HEK293 (cell line): ENCODE measurements around the gene USP31.

ENCODE experiments used
- CTCF ChIA-PET: fragments of 350-600 bp; formaldehyde crosslinking; extraction: SDS; loops from one replicate; lab custom pipeline; 2021; ENCODE audit warnings: antibody characterized with exemption; lab: Yijun Ruan, JAX
- POLR2A ChIA-PET: fragments of 300-600 bp; formaldehyde crosslinking; extraction: SDS; loops from one replicate; lab custom pipeline; 2020; ENCODE audit warnings: antibody characterized with exemption, inconsistent platforms; lab: Yijun Ruan, JAX
- H3K27ac ChIP-seq: fragments of 200-500 bp; sonication (Bioruptor generic); 2 replicates; pipeline ENCODE4 v1.5.1; 2014; ENCODE audit warnings: low read depth, low read length, control low read depth, inconsistent platforms; ENCODE audit errors: extremely low read depth
- H3K36me3 ChIP-seq, 2 experiments: fragments of 200-500 bp in 1 of 2; sonication (Bioruptor generic) in 1 of 2; 1 replicate in 1 of 2; 2 replicates in 1 of 2; pipeline ENCODE4 v1.5.1; 2014 to 2017; ENCODE audit warnings: inconsistent platforms in 2 of 2, low read length in 2 of 2; ENCODE audit not compliant: control insufficient read depth in 2 of 2, insufficient read depth in 1 of 2
- H3K4me1 ChIP-seq: fragments of 200-500 bp; sonication (Bioruptor generic); 2 replicates; pipeline ENCODE4 v1.5.1; 2014; ENCODE audit warnings: mild to moderate bottlenecking, low read length, inconsistent platforms; ENCODE audit not compliant: control insufficient read depth, insufficient read depth
- H3K4me3 ChIP-seq: 2 replicates; pipeline ENCODE4 v1.5.1; 2011; ENCODE audit warnings: low read depth, mild to moderate bottlenecking, control low read depth, low read length, moderate library complexity
- H3K9me3 ChIP-seq: fragments of 200-500 bp; sonication (Bioruptor generic); 2 replicates; pipeline ENCODE4 v1.5.1; 2014; ENCODE audit warnings: low read depth, low read length, inconsistent platforms; ENCODE audit not compliant: control insufficient read depth, insufficient read depth
- KLF10 ChIP-seq: fragments of 450-650 bp; IDR thresholded peaks from 2 replicates; pipeline ENCODE4 v1.5.1; 2018; ENCODE audit warnings: missing biosample characterization, mild to moderate bottlenecking, missing genetic modification characterization
- MEIS1 ChIP-seq: sonication (generic); formaldehyde crosslinking; IDR thresholded peaks from 2 replicates; pipeline ENCODE4 v1.8.1; 2022; ENCODE audit warnings: missing genetic modification reagents, mild to moderate bottlenecking, borderline replicate concordance
- PRDM1 ChIP-seq: fragments of 450-650 bp; formaldehyde crosslinking; IDR thresholded peaks from 2 replicates; pipeline ENCODE4; 2016; ENCODE audit warnings: missing biosample characterization, missing genetic modification characterization
- SALL2 ChIP-seq: fragments of 450-650 bp; formaldehyde crosslinking; IDR thresholded peaks from 2 replicates; pipeline ENCODE4 v1.5.0; 2017; ENCODE audit warnings: missing biosample characterization, mild to moderate bottlenecking, missing genetic modification characterization, borderline replicate concordance
- ZFHX2 ChIP-seq: fragments of 450-650 bp; formaldehyde crosslinking; conservative IDR thresholded peaks from 2 replicates; pipeline ENCODE4 v1.5.1; 2016; ENCODE audit warnings: missing biosample characterization, missing genetic modification characterization
- ZNF112 ChIP-seq: fragments of 450-650 bp; formaldehyde crosslinking; IDR thresholded peaks from 2 replicates; pipeline ENCODE4 v1.5.0; 2017; ENCODE audit warnings: missing biosample characterization, missing genetic modification characterization
- ZNF140 ChIP-seq: fragments of 450-650 bp; formaldehyde crosslinking; IDR thresholded peaks from 2 replicates; pipeline ENCODE4 v1.5.1; 2016; ENCODE audit warnings: missing biosample characterization, missing genetic modification characterization
- ZNF2 ChIP-seq: fragments of 450-650 bp; formaldehyde crosslinking; IDR thresholded peaks from 2 replicates; pipeline ENCODE4 v1.5.1; 2016; ENCODE audit warnings: missing biosample characterization, missing genetic modification characterization
- ZNF23 ChIP-seq: fragments of 450-650 bp; formaldehyde crosslinking; IDR thresholded peaks from 2 replicates; pipeline ENCODE4 v1.5.1; 2016; ENCODE audit warnings: missing biosample characterization, missing genetic modification characterization, borderline replicate concordance
- ZNF266 ChIP-seq: fragments of 450-650 bp; formaldehyde crosslinking; IDR thresholded peaks from 2 replicates; pipeline ENCODE4 v1.5.1; 2016; ENCODE audit warnings: missing biosample characterization, missing genetic modification characterization, low read depth
- ZNF398 ChIP-seq: fragments of 450-650 bp; formaldehyde crosslinking; IDR thresholded peaks from 2 replicates; pipeline ENCODE4 v1.5.1; 2017; ENCODE audit warnings: missing biosample characterization, missing genetic modification characterization
- ZNF529 ChIP-seq: fragments of 450-650 bp; formaldehyde crosslinking; IDR thresholded peaks from 2 replicates; pipeline ENCODE4 v1.5.1; 2017; ENCODE audit warnings: missing genetic modification characterization, missing biosample characterization; ENCODE audit not compliant: insufficient replicate concordance
- ZNF548 ChIP-seq: fragments of 450-650 bp; formaldehyde crosslinking; IDR thresholded peaks from 2 replicates; pipeline ENCODE4 v1.5.1; 2016; ENCODE audit warnings: missing biosample characterization, missing genetic modification characterization
- ZNF561 ChIP-seq: fragments of 450-650 bp; IDR thresholded peaks from 2 replicates; pipeline ENCODE4 v1.5.1; 2018; ENCODE audit warnings: missing biosample characterization, missing genetic modification characterization, borderline replicate concordance
- ZNF621 ChIP-seq: fragments of 450-650 bp; formaldehyde crosslinking; IDR thresholded peaks from 2 replicates; pipeline ENCODE4 v1.5.1; 2017; ENCODE audit warnings: missing biosample characterization, missing genetic modification characterization
- TF ChIP-seq, protein P1 (sequence below): fragments of 450-650 bp; formaldehyde crosslinking; IDR thresholded peaks from 2 replicates; pipeline ENCODE4 v1.5.1; 2016; ENCODE audit warnings: missing biosample characterization, missing genetic modification characterization, borderline replicate concordance
- TF ChIP-seq, protein P2 (sequence below): fragments of 450-650 bp; formaldehyde crosslinking; IDR thresholded peaks from 2 replicates; pipeline ENCODE4 v1.5.1; 2016; ENCODE audit warnings: missing biosample characterization, missing genetic modification characterization, borderline replicate concordance
- TF ChIP-seq, protein P3 (sequence below): fragments of 450-650 bp; formaldehyde crosslinking; conservative IDR thresholded peaks from 2 replicates; pipeline ENCODE4 v1.5.1; 2016; ENCODE audit warnings: low read depth, missing biosample characterization, missing genetic modification characterization

The USP31 gene

GRCh38 chr16:23082161-23082788, 67.0 kb downstream of the USP31 start:
- no peak for TF ChIP-seq PRDM1 (tag by site-specific recombination)
- TF ChIP-seq ZNF140 = no peak
- TF ChIP-seq, protein P1, sequence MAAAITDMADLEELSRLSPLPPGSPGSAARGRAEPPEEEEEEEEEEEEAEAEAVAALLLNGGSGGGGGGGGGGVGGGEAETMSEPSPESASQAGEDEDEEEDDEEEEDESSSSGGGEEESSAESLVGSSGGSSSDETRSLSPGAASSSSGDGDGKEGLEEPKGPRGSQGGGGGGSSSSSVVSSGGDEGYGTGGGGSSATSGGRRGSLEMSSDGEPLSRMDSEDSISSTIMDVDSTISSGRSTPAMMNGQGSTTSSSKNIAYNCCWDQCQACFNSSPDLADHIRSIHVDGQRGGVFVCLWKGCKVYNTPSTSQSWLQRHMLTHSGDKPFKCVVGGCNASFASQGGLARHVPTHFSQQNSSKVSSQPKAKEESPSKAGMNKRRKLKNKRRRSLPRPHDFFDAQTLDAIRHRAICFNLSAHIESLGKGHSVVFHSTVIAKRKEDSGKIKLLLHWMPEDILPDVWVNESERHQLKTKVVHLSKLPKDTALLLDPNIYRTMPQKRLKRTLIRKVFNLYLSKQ (tag by site-specific recombination) = no peak
- TF ChIP-seq, protein P2, sequence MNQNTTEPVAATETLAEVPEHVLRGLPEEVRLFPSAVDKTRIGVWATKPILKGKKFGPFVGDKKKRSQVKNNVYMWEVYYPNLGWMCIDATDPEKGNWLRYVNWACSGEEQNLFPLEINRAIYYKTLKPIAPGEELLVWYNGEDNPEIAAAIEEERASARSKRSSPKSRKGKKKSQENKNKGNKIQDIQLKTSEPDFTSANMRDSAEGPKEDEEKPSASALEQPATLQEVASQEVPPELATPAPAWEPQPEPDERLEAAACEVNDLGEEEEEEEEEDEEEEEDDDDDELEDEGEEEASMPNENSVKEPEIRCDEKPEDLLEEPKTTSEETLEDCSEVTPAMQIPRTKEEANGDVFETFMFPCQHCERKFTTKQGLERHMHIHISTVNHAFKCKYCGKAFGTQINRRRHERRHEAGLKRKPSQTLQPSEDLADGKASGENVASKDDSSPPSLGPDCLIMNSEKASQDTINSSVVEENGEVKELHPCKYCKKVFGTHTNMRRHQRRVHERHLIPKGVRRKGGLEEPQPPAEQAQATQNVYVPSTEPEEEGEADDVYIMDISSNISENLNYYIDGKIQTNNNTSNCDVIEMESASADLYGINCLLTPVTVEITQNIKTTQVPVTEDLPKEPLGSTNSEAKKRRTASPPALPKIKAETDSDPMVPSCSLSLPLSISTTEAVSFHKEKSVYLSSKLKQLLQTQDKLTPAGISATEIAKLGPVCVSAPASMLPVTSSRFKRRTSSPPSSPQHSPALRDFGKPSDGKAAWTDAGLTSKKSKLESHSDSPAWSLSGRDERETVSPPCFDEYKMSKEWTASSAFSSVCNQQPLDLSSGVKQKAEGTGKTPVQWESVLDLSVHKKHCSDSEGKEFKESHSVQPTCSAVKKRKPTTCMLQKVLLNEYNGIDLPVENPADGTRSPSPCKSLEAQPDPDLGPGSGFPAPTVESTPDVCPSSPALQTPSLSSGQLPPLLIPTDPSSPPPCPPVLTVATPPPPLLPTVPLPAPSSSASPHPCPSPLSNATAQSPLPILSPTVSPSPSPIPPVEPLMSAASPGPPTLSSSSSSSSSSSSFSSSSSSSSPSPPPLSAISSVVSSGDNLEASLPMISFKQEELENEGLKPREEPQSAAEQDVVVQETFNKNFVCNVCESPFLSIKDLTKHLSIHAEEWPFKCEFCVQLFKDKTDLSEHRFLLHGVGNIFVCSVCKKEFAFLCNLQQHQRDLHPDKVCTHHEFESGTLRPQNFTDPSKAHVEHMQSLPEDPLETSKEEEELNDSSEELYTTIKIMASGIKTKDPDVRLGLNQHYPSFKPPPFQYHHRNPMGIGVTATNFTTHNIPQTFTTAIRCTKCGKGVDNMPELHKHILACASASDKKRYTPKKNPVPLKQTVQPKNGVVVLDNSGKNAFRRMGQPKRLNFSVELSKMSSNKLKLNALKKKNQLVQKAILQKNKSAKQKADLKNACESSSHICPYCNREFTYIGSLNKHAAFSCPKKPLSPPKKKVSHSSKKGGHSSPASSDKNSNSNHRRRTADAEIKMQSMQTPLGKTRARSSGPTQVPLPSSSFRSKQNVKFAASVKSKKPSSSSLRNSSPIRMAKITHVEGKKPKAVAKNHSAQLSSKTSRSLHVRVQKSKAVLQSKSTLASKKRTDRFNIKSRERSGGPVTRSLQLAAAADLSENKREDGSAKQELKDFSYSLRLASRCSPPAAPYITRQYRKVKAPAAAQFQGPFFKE = no peak
- TF ChIP-seq MEIS1 = no peak
- TF ChIP-seq ZNF621 (tag by site-specific recombination) = no peak
- TF ChIP-seq, protein P3, sequence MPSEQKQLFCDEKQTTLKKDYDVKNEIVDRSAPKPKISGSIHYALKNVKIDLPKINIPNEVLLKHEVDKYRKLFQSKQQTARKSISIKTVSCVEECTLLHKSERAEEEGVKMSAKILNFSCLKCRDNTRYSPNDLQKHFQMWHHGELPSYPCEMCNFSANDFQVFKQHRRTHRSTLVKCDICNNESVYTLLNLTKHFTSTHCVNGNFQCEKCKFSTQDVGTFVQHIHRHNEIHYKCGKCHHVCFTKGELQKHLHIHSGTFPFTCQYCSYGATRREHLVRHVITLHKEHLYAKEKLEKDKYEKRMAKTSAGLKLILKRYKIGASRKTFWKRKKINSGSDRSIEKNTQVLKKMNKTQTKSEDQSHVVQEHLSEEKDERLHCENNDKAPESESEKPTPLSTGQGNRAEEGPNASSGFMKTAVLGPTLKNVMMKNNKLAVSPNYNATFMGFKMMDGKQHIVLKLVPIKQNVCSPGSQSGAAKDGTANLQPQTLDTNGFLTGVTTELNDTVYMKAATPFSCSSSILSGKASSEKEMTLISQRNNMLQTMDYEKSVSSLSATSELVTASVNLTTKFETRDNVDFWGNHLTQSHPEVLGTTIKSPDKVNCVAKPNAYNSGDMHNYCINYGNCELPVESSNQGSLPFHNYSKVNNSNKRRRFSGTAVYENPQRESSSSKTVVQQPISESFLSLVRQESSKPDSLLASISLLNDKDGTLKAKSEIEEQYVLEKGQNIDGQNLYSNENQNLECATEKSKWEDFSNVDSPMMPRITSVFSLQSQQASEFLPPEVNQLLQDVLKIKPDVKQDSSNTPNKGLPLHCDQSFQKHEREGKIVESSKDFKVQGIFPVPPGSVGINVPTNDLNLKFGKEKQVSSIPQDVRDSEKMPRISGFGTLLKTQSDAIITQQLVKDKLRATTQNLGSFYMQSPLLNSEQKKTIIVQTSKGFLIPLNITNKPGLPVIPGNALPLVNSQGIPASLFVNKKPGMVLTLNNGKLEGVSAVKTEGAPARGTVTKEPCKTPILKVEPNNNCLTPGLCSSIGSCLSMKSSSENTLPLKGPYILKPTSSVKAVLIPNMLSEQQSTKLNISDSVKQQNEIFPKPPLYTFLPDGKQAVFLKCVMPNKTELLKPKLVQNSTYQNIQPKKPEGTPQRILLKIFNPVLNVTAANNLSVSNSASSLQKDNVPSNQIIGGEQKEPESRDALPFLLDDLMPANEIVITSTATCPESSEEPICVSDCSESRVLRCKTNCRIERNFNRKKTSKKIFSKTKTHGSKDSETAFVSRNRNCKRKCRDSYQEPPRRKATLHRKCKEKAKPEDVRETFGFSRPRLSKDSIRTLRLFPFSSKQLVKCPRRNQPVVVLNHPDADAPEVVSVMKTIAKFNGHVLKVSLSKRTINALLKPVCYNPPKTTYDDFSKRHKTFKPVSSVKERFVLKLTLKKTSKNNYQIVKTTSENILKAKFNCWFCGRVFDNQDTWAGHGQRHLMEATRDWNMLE (tag by site-specific recombination) = no peak
- no peak for TF ChIP-seq ZNF398 (tag by site-specific recombination)
- no peak for TF ChIP-seq ZNF2 (tag by site-specific recombination)
- no peak for TF ChIP-seq ZNF561 (tag by site-specific recombination)
- TF ChIP-seq ZFHX2 (tag by site-specific recombination) = no peak
- no peak for TF ChIP-seq SALL2 (tag by site-specific recombination)
- TF ChIP-seq ZNF112 (tag by site-specific recombination) = no peak
- TF ChIP-seq ZNF548 (tag by site-specific recombination) = no peak
- no peak for TF ChIP-seq KLF10 (tag by site-specific recombination)
- TF ChIP-seq ZNF23 (tag by site-specific recombination) = no peak
- TF ChIP-seq ZNF529 (tag by site-specific recombination) = no peak
- TF ChIP-seq ZNF266 = no peak
- Histone ChIP-seq H3K27ac (no peak overlapping the region), H3K4me3 (no peak overlapping the region), H3K9me3 (no peaks in the 10 kb centered on the region), H3K4me1 (no peaks in the 10 kb centered on the region), H3K36me3 (peaks cover 5 to 55% of the 10 kb centered on the region in 2 experiments; a peak in 2 of 3 replicates)
- ChIA-PET POLR2A (no interaction called here), CTCF (no interaction called here)
